ENCODE data around the gene IQSEC1. TPM values are rescaled to one million over a fixed set of nuclear protein-coding genes. Genes with fewer than 3 reads are reported as not detected.

The IQSEC1 gene
- 9.4 TPM for total RNA-seq
- polyA plus RNA-seq, result 21.9 TPM
- long read RNA-seq, donor 1, result 0 reads
- long read RNA-seq, donor 2, full-length matches to known transcripts, result 1 of 1 reads
- long read RNA-seq, donor 2, partial matches to known transcripts, result 0 of 1 reads
- long read RNA-seq, donor 2, other reads (novel, unspliced or antisense), result 0 of 1 reads
- long read RNA-seq, donor 3, result 0 reads
- long read RNA-seq, donor 4, partial matches to known transcripts, result 7 of 7 reads
- long read RNA-seq, donor 4, other reads (novel, unspliced or antisense), result 0 of 7 reads
- long read RNA-seq, donor 5, partial matches to known transcripts, result 27 of 27 reads
- long read RNA-seq, donor 5, other reads (novel, unspliced or antisense), result 0 of 27 reads
- long read RNA-seq, donor 6, result 0 reads
- long read RNA-seq, donor 7, result 0 reads
- long read RNA-seq, donor 8, result 0 reads
- long read RNA-seq, donor 9, result 0 reads
- long read RNA-seq, donor 10, result 0 reads

GRCh38 chr3:13073326-13074005 lies at the start of gene IQSEC1:
Gene IQSEC1, minus strand, starts transcription at chr3:13073429. Its CDS starts 415 bp downstream, at chr3:13073014.
- Histone ChIP-seq H3K4me3 (ENCODE audit: low read length in 2 of 2) (peak within 1 kb of the TSS; percentile 11 to 36), H3K27me3 (ENCODE audit: control insufficient read depth in 2 of 2, insufficient read depth in 1 of 2, low read length in 1 of 2) (peaks cover 14 to 29% of the 10 kb centered on the region in 2 donors), H3K36me3 (ENCODE audit: control insufficient read depth in 2 of 2, insufficient read depth in 2 of 2, low read length in 1 of 2) (no peaks in the 10 kb centered on the region)

GRCh38 chr3:13122081-13123012 lies 49.1 kb upstream of the IQSEC1 start:
- WGBS, result 86% methylated on average over 20 of the region's 20 CpGs
- Histone ChIP-seq H3K9me3 (ENCODE audit: control insufficient read depth in 2 of 2, insufficient read depth in 1 of 2, low read length in 1 of 2) (no peaks in the 10 kb centered on the region), H3K4me3 (ENCODE audit: low read length in 2 of 2) (no peak overlapping the region), H3K27ac (ENCODE audit: low read depth in 1 of 2, low read length in 1 of 2) (no peak overlapping the region), H3K27me3 (ENCODE audit: control insufficient read depth in 2 of 2, insufficient read depth in 1 of 2, low read length in 1 of 2) (peaks cover 0 to 4% of the 10 kb centered on the region in 2 donors), H3K4me1 (ENCODE audit: control insufficient read depth in 2 of 2, insufficient read depth in 2 of 2, low read length in 2 of 2) (peaks cover 0 to 2% of the 10 kb centered on the region in 2 donors), H3K36me3 (ENCODE audit: control insufficient read depth in 2 of 2, insufficient read depth in 2 of 2, low read length in 1 of 2) (no peaks in the 10 kb centered on the region)
- DNase-seq (ENCODE audit: low read depth in 6 of 9, low spot score in 9 of 9), result no peak

More at GRCh38 chr3:13073326-13074005, at the start of gene IQSEC1:
- peak in 5 of 9 donors; percentile 38 to 59 (median 56) for DNase-seq (ENCODE audit: low read depth in 6 of 9, low spot score in 9 of 9)
- Histone ChIP-seq H3K27ac (ENCODE audit: low read depth in 1 of 2, low read length in 1 of 2) (no peak within 1 kb of the TSS), H3K9me3 (ENCODE audit: control insufficient read depth in 2 of 2, insufficient read depth in 1 of 2, low read length in 1 of 2) (peaks cover 2% of the 10 kb centered on the region in 2 donors), H3K4me1 (ENCODE audit: control insufficient read depth in 2 of 2, insufficient read depth in 2 of 2, low read length in 2 of 2) (peaks cover 45 to 77% of the 10 kb centered on the region in 2 donors)
- 11% methylated on average over 63 of the region's 63 CpGs for WGBS

GRCh38 chr3:13121553-13122001 lies 48.3 kb upstream of the IQSEC1 start:
- H3K27ac ChIP-seq (ENCODE audit: low read depth in 1 of 2, low read length in 1 of 2), result no peak overlapping the region
- no peak for DNase-seq (ENCODE audit: low read depth in 6 of 9, low spot score in 9 of 9)
- 94% methylated on average over 14 of the region's 14 CpGs for WGBS
- H3K4me1 ChIP-seq (ENCODE audit: control insufficient read depth in 2 of 2, insufficient read depth in 2 of 2, low read length in 2 of 2), result peaks cover 0 to 2% of the 10 kb centered on the region in 2 donors
- H3K36me3 ChIP-seq (ENCODE audit: control insufficient read depth in 2 of 2, insufficient read depth in 2 of 2, low read length in 1 of 2), result no peaks in the 10 kb centered on the region
- H3K9me3 ChIP-seq (ENCODE audit: control insufficient read depth in 2 of 2, insufficient read depth in 1 of 2, low read length in 1 of 2), result no peaks in the 10 kb centered on the region
- H3K4me3 ChIP-seq (ENCODE audit: low read length in 2 of 2), result no peak overlapping the region
- H3K27me3 ChIP-seq (ENCODE audit: control insufficient read depth in 2 of 2, insufficient read depth in 1 of 2, low read length in 1 of 2), result peaks cover 0 to 4% of the 10 kb centered on the region in 2 donors

- no peak for DNase-seq (ENCODE audit: low read depth in 6 of 9, low spot score in 9 of 9)
- no peaks in the 10 kb centered on the region for H3K36me3 ChIP-seq (ENCODE audit: control insufficient read depth in 2 of 2, insufficient read depth in 2 of 2, low read length in 1 of 2)
- no peaks in the 10 kb centered on the region for H3K9me3 ChIP-seq (ENCODE audit: control insufficient read depth in 2 of 2, insufficient read depth in 1 of 2, low read length in 1 of 2)
- WGBS, result 96% methylated on average over 16 of the region's 16 CpGs
- peaks cover 0 to 2% of the 10 kb centered on the region in 2 donors for H3K4me1 ChIP-seq (ENCODE audit: control insufficient read depth in 2 of 2, insufficient read depth in 2 of 2, low read length in 2 of 2)
- no peak overlapping the region for H3K27ac ChIP-seq (ENCODE audit: low read depth in 1 of 2, low read length in 1 of 2)
- H3K27me3 ChIP-seq (ENCODE audit: control insufficient read depth in 2 of 2, insufficient read depth in 1 of 2, low read length in 1 of 2), result peaks cover 0 to 4% of the 10 kb centered on the region in 2 donors
- no peak overlapping the region for H3K4me3 ChIP-seq (ENCODE audit: low read length in 2 of 2)
Measured at GRCh38 chr3:13120928-13121552, 47.8 kb upstream of the IQSEC1 start.

GRCh38 chr3:13120289-13120927 lies 47.2 kb upstream of the IQSEC1 start:
- H3K36me3 ChIP-seq (ENCODE audit: control insufficient read depth in 2 of 2, insufficient read depth in 2 of 2, low read length in 1 of 2), result no peaks in the 10 kb centered on the region
- WGBS, result 93% methylated on average over 14 of the region's 14 CpGs
- peaks cover 0 to 8% of the 10 kb centered on the region in 2 donors for H3K27me3 ChIP-seq (ENCODE audit: control insufficient read depth in 2 of 2, insufficient read depth in 1 of 2, low read length in 1 of 2)
- H3K9me3 ChIP-seq (ENCODE audit: control insufficient read depth in 2 of 2, insufficient read depth in 1 of 2, low read length in 1 of 2), result no peaks in the 10 kb centered on the region
- H3K4me3 ChIP-seq (ENCODE audit: low read length in 2 of 2), result no peak overlapping the region
- H3K27ac ChIP-seq (ENCODE audit: low read depth in 1 of 2, low read length in 1 of 2), result no peak overlapping the region
- peaks cover 0 to 2% of the 10 kb centered on the region in 2 donors for H3K4me1 ChIP-seq (ENCODE audit: control insufficient read depth in 2 of 2, insufficient read depth in 2 of 2, low read length in 2 of 2)
- no peak for DNase-seq (ENCODE audit: low read depth in 6 of 9, low spot score in 9 of 9)

- WGBS, result 79% methylated on average over 17 of the region's 17 CpGs
- H3K4me1 ChIP-seq (ENCODE audit: control insufficient read depth in 2 of 2, insufficient read depth in 2 of 2, low read length in 2 of 2), result no peaks in the 10 kb centered on the region
- no peaks in the 10 kb centered on the region for H3K9me3 ChIP-seq (ENCODE audit: control insufficient read depth in 2 of 2, insufficient read depth in 1 of 2, low read length in 1 of 2)
- no peaks in the 10 kb centered on the region for H3K36me3 ChIP-seq (ENCODE audit: control insufficient read depth in 2 of 2, insufficient read depth in 2 of 2, low read length in 1 of 2)
- H3K27me3 ChIP-seq (ENCODE audit: control insufficient read depth in 2 of 2, insufficient read depth in 1 of 2, low read length in 1 of 2), result peaks cover 0 to 12% of the 10 kb centered on the region in 2 donors
- no peak overlapping the region for H3K4me3 ChIP-seq (ENCODE audit: low read length in 2 of 2)
- H3K27ac ChIP-seq (ENCODE audit: low read depth in 1 of 2, low read length in 1 of 2), result no peak overlapping the region
- DNase-seq (ENCODE audit: low read depth in 6 of 9, low spot score in 9 of 9), result no peak
Measured at GRCh38 chr3:13119471-13120220, 46.4 kb upstream of the IQSEC1 start.

- 95% methylated on average over 8 of the region's 8 CpGs for WGBS
- no peak overlapping the region for H3K27ac ChIP-seq (ENCODE audit: low read depth in 1 of 2, low read length in 1 of 2)
- peaks cover 0 to 10% of the 10 kb centered on the region in 2 donors for H3K27me3 ChIP-seq (ENCODE audit: control insufficient read depth in 2 of 2, insufficient read depth in 1 of 2, low read length in 1 of 2)
- H3K4me3 ChIP-seq (ENCODE audit: low read length in 2 of 2), result no peak overlapping the region
- no peaks in the 10 kb centered on the region for H3K9me3 ChIP-seq (ENCODE audit: control insufficient read depth in 2 of 2, insufficient read depth in 1 of 2, low read length in 1 of 2)
- peaks cover 0 to 13% of the 10 kb centered on the region in 2 donors for H3K4me1 ChIP-seq (ENCODE audit: control insufficient read depth in 2 of 2, insufficient read depth in 2 of 2, low read length in 2 of 2)
- H3K36me3 ChIP-seq (ENCODE audit: control insufficient read depth in 2 of 2, insufficient read depth in 2 of 2, low read length in 1 of 2), result no peaks in the 10 kb centered on the region
- DNase-seq (ENCODE audit: low read depth in 6 of 9, low spot score in 9 of 9), result no peak
Measured at GRCh38 chr3:13116426-13116825, 43.2 kb upstream of the IQSEC1 start.

Data from thymus (tissue), 14 donors.